GM18907 (cell line): ENCODE data around the gene NHEJ1.
A peak's percentile ranks its signal among the peaks of the same experiment; 100 is the strongest.

Source experiments
- ATAC-seq: cut with Tn5 transposase; IDR thresholded peaks from one replicate; pipeline ENCODE4 v1.9.1; 2021; ENCODE audit warnings: mild to moderate bottlenecking, moderate library complexity; ENCODE audit not compliant: unreplicated experiment

The NHEJ1 gene

DNA sequence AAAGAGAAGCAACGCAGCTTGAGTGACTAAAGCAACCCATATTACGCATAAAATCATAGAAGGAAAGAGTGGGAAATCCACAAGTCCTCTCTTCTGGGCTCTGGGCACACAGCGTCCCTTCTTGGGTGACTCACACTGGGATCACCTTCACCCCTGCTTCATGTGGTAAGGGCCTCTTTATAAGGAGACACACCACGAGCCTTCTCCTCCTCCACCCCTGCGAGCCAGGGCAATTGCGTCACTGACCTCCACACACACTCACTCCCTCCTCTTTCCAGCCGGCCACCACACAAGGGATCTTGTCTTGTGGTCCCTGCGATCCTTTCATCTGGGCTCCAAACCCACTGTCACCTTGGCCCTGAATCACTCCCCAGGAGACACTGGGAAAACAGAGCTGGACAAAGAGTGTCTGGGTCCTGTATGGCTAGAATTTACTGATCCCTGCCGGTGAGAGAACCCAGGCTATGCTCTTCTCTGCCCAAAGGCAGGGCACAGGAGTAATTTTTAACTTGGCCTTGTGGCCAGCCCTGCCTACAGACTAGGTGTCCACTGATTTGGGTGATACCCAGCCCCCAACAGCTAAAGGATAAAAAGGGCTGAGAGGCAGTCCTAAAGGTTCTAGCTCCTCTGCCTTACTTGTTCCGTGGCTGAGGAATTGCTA lies 35.3 kb downstream of the NHEJ1 start:
- no peak for ATAC-seq

DNA sequence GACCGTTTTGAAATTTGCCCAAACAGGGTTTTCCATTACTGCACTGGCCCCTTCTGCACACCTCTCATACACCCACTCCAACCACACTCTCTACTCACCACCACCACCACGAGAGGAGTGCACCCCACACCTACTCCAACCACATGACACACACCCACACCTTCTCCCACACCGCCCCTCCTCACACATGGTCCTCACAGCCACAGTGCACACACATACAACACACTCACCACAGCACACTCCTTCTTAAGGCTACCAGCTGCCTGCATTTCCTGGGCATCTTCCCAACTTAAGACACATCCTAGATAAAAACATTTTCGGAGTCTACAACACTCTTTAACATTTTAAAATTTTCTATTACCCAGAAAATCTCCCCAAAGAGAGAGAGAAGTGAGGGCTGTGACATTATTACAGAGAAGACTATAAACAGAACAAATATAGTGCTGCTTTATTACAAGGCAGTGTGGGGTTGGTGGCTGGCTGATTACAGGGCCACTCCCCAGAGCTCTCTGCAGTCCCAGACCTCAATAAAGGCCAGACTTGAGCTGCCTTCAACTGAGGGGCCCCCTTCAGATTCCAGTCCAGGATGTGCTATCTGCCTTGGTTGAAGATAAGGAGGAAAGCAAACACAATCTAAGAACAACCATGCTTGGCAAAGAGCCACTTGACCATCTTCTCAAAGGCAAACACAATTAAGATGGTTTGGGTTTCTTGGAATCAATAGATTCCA lies 36.1 kb downstream of the NHEJ1 start:
- ATAC-seq: no peak

DNA sequence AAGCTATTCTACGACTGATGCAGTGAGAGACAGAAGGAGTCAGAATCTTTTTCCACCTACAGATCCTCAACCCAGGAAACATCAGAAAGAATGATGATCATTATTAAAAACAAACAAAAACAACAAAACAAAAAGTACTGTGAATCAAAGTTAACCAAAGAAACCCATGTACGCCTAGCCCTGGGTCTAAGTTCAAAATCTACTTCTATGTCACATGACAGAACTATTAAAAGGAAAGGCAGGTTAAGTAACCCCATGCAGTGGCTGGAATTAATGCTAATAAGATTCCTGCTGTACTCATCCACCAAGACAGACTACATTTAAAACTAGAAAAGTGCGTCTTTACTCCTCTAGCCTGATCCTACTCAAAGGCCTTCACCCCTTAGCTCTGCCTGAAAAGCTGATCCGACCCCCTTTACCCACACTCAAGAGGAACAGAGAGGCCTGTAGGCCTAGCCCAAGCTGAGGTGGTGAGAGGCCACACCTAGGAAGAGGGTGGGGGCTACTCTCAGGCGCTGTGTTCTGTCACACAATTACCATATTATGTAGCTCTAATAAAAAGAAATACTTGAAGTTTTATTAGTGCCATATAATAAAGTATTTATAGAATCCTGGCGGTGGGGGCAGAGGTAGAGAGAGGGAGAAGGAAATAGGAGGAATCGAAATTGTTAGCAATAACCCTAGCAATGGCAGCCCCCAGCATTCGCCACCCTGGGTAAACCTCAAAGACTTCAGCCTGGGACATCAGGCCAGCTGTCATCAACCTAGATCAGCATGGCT lies 37.1 kb downstream of the NHEJ1 start:
- no peak for ATAC-seq

DNA sequence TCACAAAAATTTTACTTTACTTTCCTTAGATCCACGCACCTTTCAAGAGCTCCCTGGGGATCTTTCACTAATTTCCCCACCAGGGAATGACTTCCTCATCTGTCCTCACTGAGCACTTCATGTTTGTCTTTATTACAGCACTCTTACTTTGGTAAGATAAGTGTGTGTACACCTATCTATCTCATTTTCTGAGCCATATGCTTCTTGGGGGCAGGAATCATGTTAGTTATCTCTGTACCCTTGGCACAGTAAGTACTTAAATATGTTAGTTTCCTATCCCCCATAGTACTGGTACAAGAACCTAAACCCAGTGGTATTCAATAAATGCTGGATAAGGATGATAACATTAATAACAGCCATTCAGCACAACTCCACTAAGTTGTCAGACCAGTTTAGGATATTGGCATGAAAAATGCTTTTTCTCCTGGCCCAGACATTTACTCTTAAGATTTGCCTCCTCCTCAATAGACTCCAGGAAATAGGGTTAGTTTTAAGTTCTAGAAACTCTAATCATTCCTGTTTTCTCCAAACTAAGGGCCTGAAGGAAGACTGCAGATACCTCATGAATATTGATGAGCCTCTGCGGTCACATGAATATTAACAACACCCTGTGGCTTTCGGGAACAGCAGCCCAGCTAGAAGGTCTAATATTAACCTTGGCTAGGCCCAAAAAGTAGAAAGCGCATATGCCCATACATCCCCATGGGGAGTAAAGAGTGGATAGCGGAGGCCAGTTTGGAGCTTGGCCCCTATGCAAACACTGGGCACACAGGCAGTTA lies 38.2 kb downstream of the NHEJ1 start:
- ATAC-seq: no peak

DNA sequence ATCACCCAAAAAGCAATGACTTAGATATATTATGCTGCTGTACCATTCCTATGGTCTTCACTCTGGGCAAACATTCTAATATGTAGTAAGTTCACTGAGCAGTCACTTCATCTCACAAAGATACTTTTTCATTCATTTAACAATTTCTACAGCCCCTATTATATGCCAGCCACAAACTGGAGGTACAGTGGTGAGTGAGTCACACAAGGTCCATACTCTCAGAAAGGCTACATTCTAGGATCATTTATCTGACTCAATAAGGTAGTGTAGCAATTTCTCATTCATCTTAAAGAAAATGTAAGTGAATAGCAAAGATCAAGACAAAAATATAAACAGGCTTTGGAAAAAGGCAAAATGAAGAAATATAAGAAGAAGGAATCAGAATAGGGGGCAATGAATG lies 40.5 kb downstream of the NHEJ1 start:
- no peak for ATAC-seq

DNA sequence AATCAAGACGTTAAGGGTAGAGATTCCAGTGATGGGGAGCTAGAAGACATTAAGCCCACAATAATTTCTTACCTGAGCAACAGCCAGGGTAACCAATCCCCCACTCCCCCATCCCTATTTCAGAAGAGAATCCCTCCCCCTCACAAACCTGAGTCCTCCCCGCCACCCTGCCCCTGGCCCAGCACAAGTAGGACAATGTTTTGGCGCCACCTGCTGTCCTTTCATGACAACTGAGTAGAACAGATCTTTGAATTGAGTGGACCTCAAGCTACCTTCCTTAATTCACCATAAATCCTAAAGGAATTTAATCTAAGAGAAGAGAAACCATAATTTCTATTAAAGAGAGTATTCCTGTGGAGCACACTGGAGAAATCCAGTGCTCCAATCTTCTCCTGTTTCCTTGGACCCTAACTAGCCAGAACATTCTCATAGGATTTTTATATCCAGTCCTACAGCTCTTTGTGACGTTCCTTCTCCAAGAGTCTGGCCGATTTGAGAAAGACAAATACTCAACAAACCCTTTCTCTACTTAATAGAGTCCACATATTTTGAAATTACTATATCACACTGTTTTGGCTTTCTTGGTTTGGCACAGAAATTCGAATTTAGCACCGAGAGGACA lies 41.1 kb downstream of the NHEJ1 start:
- ATAC-seq: no peak

DNA sequence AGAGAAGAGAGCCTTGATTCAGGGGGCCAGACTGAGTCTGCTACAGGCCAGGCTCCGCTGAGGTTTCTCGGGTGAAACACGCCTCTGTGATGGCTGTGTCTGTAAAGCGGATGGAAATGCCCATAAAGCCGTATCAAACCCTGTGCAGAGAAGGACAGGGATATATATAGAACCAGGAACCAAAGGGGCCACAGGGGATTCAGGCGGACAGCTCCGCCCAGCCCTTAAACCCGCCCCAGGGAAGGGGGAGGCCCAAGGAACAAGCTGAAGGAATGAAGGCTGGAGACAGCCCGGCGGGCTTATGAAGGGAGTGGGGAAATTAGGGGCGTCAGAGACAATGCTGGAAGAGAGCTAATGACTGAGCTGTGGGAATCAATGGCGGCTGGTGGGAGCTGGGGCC lies 42.1 kb downstream of the NHEJ1 start:
- no peak for ATAC-seq

DNA sequence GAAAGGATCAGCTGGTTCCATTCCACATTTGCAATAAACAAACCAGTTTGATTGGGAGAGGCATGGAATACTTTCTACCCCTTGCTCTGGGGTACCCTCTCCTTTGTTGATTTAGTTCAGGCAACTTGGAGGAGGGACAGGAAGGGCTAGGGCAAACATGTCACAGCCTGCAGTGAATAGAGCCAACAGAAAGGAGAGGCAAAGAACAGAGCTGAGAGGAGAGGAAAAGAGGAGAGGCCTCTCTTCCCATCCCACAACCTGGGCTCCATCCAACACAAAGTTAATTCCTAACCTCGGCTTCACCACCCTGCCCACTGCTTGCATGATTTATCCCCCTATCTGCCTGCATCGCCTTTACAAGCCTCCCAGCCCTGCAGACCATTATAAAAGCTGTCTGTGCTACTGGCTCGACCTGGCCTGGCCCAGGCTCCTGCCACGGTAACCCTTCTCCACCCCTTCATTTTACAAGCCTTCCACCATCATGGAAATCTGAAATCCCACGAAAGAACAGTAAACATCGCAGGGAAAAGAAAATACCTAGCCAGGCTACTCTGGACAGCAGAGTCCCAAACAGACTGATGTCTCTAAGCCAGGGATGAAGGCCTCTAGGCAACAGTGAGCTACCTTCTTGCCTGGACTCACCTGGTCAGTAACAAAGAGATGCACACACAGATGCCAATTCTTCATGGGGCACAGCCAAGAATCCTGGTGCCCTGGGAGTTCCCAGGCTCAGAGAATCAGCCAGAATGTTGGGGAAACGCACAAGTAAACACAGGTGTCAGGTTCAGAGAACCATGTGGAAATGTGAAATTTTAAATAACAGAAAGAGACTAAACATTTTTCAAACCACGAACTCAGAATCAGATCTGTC lies 43.6 kb downstream of the NHEJ1 start:
- ATAC-seq: no peak

DNA sequence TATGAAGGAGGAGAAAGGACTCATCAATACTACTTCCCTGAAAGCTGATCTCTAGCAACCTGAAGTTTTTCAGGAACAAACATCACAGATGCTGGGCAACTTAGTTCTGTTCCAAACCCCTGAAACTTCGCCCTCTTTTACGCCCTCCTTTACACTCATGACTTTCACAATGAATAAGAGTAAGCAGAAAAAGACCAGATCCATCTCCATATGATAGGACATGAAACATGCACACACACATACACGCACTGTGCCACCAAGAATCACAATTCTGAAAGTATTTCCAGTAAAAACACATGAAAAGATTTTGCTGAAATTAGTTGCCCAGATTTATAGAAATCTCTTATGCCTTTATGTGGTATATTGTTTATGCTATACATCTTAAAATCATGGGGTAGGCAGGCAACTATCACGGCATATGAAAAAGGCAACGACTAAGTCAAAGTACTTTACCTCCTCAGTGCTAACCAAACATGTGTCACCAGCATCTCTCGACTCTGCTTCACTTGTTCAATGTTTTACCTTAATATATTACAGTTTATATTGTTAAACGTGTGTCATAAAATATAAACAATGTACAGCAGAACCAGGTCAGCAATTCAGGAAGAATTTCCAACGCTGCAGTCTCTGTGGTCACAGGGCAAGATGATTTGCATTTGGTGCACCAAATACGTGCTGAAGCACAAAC lies 47.8 kb downstream of the NHEJ1 start:
- no peak for ATAC-seq

DNA sequence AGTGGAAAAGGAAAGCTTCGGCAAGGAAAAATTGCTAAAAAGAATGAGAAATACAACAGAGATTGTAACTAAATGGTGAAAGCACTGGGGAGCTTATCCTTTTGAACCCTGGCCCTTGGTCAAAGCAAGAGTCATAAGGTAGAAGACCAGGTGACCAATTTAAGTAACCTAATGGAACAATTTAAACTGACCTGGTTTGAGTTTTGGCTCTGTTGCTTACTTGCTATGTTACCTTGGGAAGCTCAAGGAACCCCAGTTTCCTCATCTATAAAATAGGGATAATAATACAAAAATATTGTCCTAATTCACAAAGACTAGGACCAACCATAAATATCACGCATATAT lies 48.6 kb downstream of the NHEJ1 start:
- no peak for ATAC-seq

DNA sequence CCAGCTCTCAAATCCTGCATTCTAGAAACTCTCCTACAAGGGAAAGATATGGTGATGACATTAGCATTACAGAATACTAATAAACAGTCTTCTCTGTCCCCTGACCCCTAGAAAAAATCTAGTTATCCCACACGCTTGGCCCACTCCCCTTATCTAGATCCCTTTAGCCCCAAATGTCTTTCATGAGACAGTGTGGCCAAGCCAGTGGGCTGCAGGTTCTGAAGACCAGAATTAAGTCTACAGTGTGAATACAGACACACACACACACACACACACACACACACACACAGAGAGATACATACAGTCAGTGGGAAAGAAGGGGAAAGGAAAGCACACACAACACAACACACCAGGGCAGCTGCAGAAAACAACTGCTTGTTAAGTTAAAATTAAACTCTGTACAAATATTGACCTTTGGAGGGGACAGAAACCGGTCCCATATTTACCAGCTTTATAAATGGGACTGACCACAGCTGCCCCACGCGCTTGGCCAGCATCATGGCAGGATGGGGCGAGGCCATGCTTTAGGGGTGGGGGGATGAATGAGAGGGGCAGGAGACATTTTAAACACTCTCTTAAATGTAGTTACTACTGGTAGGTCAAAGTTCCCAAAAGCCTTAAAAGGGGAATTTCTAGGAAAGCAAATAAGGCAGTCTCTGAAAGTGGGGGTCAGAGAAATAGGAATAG lies 49.1 kb downstream of the NHEJ1 start:
- ATAC-seq: no peak

DNA sequence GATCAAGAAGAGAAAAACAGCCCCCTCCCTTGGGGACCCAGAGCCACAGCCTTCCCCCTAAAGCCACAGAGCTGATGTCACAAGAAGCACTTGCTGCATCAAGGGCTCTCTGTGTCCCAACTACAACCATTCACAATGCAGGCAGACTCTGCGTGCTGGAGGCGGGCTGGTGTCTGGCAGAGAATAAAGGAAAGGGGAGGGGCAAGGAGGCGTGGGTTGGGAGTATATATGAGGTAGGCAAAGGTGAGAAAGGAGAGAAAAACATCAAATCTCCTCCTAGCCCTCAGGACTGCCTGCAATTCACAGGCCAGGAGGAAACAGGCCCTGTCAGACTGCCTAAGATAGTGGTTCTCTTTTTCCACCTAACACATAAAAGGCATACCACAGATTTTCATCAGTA lies 51.1 kb downstream of the NHEJ1 start:
- no peak for ATAC-seq

DNA sequence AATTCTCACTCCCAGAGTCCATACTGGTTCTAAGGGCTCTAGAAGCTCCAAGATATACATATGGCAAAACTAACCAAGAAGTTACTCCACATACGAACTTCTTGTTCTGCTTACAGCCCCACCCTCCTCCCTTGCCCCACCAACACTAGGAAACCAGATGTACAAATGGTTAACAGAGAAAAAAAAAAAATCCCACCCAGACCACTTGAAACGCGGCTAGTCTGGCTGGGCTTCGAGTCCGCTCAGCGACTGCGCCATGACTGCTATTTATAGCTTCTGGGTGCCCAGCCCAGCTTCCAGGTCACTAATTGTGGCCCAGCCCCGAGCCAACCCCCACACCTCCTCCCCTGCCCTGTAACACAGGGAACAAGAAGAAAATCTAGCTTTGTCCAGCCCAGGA lies 52.9 kb downstream of the NHEJ1 start:
- ATAC-seq: no peak

DNA sequence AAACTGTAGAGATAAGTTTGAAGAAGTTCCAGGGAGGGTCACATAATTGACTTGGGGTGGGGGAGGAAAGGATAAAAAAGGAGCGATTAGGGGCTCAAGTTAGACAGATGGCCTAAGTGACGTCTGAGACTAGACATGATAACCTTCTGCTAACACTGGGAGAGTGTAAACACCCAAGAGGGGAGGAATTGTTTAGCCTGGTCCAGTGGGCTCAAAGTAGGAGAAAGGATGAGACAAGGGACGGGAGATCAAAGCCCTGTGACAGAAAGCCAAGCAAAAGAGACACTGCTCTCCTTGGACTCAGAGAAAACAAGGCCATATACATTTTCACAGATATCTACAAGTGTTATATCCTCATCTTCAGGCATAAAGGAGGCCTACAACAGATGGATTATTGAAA lies 54.4 kb downstream of the NHEJ1 start:
- no peak for ATAC-seq

DNA sequence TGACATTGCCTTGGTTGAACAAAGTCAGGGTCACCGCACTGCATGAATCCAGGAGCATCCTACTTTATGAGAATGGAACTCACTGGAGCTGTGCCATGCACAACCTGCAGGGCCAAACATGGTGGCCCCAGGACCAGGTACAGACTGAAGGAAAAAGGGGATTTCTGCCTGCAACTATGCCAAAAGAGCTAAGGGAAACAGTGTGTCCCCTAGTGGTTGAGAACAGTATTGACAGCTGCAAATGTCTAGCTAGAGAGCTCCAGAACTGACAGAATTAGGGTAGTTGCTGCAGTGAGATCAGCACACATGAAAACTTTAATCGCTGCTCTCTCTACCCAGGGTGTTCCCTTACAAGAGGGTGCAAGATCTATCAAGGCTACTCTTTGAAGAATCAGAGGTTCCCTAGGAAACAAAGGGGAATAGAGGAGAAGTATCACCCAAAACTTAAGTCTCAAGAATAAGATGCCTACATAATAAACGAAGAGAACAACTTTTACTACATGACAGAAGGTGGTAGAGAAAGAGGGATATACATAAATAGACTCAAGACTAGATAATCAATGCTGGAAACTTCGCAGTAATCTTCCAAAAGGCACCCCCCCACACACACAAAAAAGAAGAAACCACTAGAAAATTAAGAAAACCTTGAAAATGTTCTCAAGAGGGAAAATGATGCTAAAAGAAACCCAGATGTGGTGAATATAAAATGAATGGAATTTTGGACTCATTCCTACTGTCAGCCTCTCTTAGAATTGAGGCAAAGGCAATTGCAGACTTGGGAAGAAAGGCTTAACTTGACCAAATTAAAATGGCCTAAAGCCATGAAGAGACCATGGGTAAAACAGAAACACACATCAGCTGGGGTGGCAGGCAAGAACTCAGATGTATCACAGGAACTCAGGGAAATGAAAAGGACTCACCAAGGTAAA lies 56.2 kb downstream of the NHEJ1 start:
- peak; percentile 54 for ATAC-seq

DNA sequence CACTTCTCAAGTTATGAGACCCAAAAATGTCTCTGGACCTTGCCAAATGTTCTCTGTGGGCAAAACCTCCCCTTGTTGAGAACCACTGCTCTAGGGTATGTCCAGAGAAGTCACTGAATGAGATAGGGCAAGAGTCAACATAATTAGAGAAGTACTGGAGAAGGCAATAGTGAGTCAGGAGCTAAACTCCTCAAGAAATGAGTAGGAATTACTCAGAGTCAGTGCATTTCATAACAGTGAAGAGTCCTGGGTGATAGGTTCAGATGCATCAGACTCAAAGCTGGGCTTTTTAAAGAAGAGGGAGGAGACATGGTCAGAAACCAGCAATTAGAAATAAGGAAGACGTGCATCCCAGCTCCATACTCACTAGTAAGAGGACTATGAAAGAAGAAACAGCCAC lies 61.3 kb downstream of the NHEJ1 start:
- no peak for ATAC-seq

DNA sequence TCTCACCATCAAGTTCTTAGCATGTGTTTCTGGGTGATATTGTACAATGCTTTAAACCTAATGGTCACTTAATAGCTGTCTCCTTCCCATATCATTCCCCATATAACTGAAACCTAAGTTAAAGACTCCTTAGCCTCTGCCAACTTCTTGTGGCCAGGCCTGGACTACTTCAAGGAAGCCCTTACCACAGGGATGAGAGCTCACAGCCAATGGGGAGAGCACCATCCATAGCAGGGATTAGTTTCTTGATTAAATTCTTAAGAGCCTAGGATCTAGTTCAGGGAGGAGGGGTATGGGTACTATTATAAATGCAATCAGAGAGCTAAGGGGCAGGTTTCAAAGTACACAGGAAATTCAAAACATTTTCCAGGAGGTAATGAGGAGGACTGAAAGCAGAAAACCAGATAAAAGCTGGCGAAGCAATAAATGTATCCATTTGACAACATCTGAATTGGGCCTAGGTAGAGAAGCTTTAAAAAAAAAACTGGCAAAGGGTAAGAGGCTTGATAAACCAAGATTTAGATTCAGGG lies 65.1 kb downstream of the NHEJ1 start:
- ATAC-seq: no peak

DNA sequence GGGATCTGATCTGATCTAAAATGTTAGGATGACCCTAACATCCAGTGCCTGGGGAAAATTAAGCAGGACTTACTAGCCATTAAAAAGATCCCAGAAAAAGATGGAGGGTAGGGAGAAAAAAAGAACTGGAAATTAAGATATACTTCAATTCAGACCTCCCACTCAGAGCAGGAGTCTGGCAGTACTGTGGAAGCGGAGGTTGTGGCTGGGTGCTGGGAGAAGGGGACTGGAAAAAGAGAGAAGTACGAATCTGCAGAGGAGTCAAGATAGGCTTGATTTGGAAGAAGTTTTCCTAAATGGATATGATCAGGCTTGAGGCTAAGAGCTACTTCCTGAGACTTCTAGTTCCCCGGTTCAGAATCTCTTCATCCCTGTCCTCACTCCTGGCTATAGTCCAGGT lies 66.4 kb downstream of the NHEJ1 start:
- ATAC-seq: no peak
